Adrenal gland (tissue), 5 donors: ENCODE data around the gene PLXNA4.

ENCODE experiments used
- CTCF ChIP-seq, 6 experiments: fragments of 450-650 bp in 4 of 6; fragments of 200-600 bp in 2 of 6; sonication (generic) in 1 of 6; IDR thresholded peaks; 1 replicate in 5 of 6; 2 replicates in 1 of 6; pipeline versions ENCODE4 v1.5.1 to v1.8.0; 2016 to 2021; ENCODE audit warnings: antibody characterized with exemption in 6 of 6, mild to moderate bottlenecking in 2 of 6, moderate library complexity in 1 of 6
- POLR2A ChIP-seq, 2 donors: fragments of 450-650 bp; IDR thresholded peaks; one replicate each; pipeline ENCODE4 v1.6.1; 2017; ENCODE audit warnings: antibody characterized with exemption in 2 of 2, mild to moderate bottlenecking in 2 of 2, moderate library complexity in 1 of 2
- donor health status: DM: no; HTN: no; CAD: no.

- TF ChIP-seq CTCF (IDR thresholded peaks at IDR 0.05) (no peak), POLR2A (IDR thresholded peaks at IDR 0.05) (no peak)
These were observed 264.5 kb downstream of the PLXNA4 start for GRCh38 chr7:132311733-132312132.
